AG04450 (cell line): ENCODE data around the gene TBX15. TPM values are rescaled to one million over a fixed set of nuclear protein-coding genes. Genes with fewer than 3 reads are reported as not detected.

Source experiments
- CTCF ChIA-PET: fragments of 300-600, 350-600 bp; formaldehyde crosslinking; extraction: SDS; loops from one replicate; lab custom pipeline; 2022; ENCODE audit warnings: antibody characterized with exemption, inconsistent platforms; lab: Charles Lee
- POLR2A ChIA-PET: fragments of 350-600 bp; formaldehyde crosslinking; extraction: SDS; loops from one replicate; lab custom pipeline; 2021; ENCODE audit warnings: antibody characterized with exemption, inconsistent platforms; lab: Yijun Ruan, JAX
- DNase-seq: peaks from one replicate; pipeline ENCODE4 v3.0.0-alpha.2; 2011; ENCODE audit warnings: low read depth, low spot score
- H3K27ac ChIP-seq: one replicate; pipeline ENCODE4 v1.5.1; 2012; ENCODE audit warnings: low read depth, low read length, control low read depth
- H3K27me3 ChIP-seq: one replicate; pipeline ENCODE4 v1.6.0; 2012; ENCODE audit warnings: low read length; ENCODE audit not compliant: control insufficient read depth, insufficient read depth
- H3K4me3 ChIP-seq: 2 replicates; pipeline ENCODE4 v1.5.1; 2011; ENCODE audit warnings: mild to moderate bottlenecking, low read depth, low read length, control low read depth
- H3K9me3 ChIP-seq: 2 replicates; pipeline ENCODE4 v1.5.1; 2012; ENCODE audit warnings: low read length; ENCODE audit not compliant: control insufficient read depth, insufficient read depth
- polyA plus RNA-seq: library from polyadenylated mRNA; depleted of rRNA; stranded (reverse); fragments of >200 nt; gene quantifications from 2 replicates; pipeline ENCODE4 v1.2.3, GENCODE V29; 2011
- TF ChIP-seq, protein P1 (sequence below): IDR thresholded peaks from 2 replicates; pipeline ENCODE4 v1.5.1; 2011; ENCODE audit warnings: low read depth, low read length, control low read depth, inconsistent platforms

Gene TBX15
- polyA plus RNA-seq, 1 experiment = not detected

DNA sequence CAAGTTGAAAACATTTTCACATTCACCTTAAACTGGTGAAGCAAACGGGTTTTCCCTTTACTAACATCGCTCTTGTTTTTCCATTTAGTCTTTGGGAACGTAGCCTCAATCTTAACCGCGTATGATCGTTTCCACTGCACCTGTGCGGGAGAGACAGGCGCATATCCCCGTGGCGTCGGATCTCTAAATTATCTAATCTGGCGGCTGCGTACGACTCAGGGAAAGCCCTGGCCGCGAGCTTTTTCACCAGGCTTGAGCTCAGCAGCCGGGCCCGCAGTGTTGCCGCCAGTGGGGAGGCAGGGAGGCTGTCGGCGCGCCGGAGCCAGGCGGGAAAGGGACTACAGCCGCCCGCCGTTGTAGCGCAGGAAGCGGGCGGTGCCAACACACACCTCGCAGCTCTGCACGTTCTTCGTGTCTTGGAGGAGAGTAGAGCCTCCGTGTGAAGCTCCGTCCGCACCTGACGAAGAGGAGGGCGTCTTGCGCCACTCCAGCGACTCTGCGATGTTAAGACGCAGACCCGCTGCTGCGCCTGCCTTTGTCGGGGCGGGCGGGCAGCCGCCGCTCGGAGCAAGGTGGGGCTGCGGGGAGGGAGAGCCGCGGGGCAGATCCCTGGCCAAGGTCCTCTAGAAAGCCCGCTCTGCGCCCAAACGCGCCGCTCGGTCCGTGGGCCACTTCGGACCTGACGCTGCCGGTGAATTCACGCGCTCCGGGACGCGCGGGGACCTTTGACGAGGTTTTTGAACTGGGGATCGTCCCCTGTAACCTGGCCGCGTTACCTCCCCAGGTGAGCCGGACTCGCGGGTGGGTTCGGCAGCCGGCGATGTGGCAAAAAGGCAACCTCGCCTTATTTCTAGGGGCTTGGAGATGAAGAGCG is 18.5 kb upstream of the TBX15 start:
- no peak overlapping the region for H3K4me3 ChIP-seq
- H3K27ac ChIP-seq = no peak overlapping the region
- DNase-seq = no peak
- POLR2A ChIA-PET = no interaction called here
- H3K9me3 ChIP-seq = peaks cover 20% of the 10 kb centered on the region; the same call in 1 of the 2 replicates
- TF ChIP-seq, protein P1, sequence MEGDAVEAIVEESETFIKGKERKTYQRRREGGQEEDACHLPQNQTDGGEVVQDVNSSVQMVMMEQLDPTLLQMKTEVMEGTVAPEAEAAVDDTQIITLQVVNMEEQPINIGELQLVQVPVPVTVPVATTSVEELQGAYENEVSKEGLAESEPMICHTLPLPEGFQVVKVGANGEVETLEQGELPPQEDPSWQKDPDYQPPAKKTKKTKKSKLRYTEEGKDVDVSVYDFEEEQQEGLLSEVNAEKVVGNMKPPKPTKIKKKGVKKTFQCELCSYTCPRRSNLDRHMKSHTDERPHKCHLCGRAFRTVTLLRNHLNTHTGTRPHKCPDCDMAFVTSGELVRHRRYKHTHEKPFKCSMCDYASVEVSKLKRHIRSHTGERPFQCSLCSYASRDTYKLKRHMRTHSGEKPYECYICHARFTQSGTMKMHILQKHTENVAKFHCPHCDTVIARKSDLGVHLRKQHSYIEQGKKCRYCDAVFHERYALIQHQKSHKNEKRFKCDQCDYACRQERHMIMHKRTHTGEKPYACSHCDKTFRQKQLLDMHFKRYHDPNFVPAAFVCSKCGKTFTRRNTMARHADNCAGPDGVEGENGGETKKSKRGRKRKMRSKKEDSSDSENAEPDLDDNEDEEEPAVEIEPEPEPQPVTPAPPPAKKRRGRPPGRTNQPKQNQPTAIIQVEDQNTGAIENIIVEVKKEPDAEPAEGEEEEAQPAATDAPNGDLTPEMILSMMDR = no peak
- CTCF ChIA-PET = no interaction called here
- peaks cover 76% of the 10 kb centered on the region for H3K27me3 ChIP-seq

DNA sequence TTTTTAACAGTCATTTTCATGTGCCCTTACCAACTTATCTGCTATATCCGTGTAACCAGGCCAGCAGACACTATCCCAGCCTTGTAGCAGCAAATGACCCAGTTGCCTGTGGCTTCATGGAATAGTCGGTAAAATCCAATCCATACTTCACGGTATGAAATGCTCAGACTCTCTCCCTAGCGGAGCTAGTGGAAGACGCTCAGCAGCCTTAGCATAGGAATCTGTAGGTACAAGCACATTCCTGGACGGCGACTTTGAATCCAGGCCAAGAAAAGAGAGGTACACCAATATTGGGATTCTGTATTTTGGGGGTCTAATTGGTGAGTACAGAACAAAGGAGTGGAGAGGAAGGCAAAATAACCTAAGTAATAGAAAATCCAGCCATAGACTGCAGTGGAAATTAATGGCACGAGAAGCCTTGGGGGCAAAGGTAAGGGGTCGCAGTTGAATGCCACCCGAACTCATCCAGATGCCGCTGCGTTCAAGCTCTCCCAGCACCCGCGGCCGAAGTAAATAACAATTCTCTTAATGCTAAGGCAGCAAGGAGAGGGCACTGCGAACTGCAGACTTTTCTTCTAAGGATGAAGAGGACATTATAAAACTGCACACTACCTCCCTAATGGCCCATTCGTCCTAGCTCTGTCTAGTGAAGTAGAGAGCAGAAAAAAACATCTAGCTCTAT is 17.7 kb upstream of the TBX15 start:
- DNase-seq = no peak
- Histone ChIP-seq H3K27me3 (peaks cover 83% of the 10 kb centered on the region), H3K9me3 (peaks cover 20% of the 10 kb centered on the region; the same call in 1 of the 2 replicates), H3K4me3 (no peak overlapping the region), H3K27ac (no peak overlapping the region)
- TF ChIP-seq, protein P1 = no peak
- POLR2A ChIA-PET = no interaction called here
- CTCF ChIA-PET = no interaction called here

DNA sequence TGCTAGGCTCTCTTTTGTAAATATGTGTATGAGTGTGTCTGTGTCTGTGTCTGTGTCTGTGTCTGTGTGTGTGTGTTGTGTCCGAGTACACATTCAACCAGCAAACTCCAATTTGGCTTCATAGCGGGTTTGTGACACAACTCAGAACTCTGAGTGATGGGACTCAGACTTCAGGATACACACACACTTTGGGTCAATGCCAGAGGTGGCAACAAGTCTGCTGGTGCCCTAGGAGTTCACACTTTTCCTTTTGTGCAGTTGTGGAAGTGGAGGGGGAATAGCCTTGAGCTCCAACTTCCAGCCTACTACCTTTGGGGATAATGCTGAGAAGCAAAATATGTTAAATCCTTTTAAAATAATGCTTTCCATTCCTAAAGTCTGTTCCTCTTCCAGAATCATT is 16.6 kb upstream of the TBX15 start:
- TF ChIP-seq, protein P1 = no peak
- CTCF ChIA-PET = no interaction called here
- Histone ChIP-seq H3K9me3 (peaks cover 20% of the 10 kb centered on the region; the same call in 1 of the 2 replicates), H3K27me3 (peaks cover 94% of the 10 kb centered on the region), H3K4me3 (no peak overlapping the region), H3K27ac (no peak overlapping the region)
- POLR2A ChIA-PET = no interaction called here
- no peak for DNase-seq

DNA sequence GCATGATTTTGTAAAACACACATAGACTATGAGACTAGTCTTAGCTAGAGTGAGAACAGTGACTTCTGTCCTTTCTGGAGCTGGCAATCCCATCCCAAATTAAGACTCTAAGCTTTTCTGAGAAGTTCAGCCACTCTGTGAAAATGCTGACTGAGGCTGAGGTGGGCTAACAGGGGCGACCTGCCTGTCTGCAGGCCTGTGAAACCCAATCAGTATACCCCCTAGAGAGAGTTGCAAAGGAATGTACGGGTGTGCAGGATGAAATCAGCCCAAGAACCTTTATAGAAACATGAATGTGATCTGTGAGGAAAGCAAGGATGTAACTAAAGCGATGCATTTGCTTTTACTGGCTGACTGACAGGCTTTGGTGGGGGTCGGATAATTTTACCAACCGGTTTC is 16.0 kb upstream of the TBX15 start:
- no peak overlapping the region for H3K4me3 ChIP-seq
- no peak overlapping the region for H3K27ac ChIP-seq
- no peak for DNase-seq
- TF ChIP-seq, protein P1 = no peak
- ChIA-PET POLR2A (no interaction called here), CTCF (no interaction called here)
- H3K9me3 ChIP-seq = peaks cover 20% of the 10 kb centered on the region; the same call in 1 of the 2 replicates
- peaks cover 97% of the 10 kb centered on the region for H3K27me3 ChIP-seq
